Mesenchymal stem cell (in vitro differentiated cells and primary cell): ENCODE measurements around the gene AXIN2.

Experiments
- DNase-seq: peaks from one replicate; pipeline ENCODE4 v3.0.0-alpha.2; 2013
- H2AFZ ChIP-seq: one replicate; pipeline ENCODE4 v1.6.1; 2013; ENCODE audit warnings: low read depth, mild to moderate bottlenecking, control low read depth, inconsistent platforms, low read length, moderate library complexity
- H2AK5ac ChIP-seq: 2 replicates; pipeline ENCODE4 v1.6.1; 2013; ENCODE audit warnings: low read length, moderate library complexity, mild to moderate bottlenecking, inconsistent platforms; ENCODE audit not compliant: severe bottlenecking
- H2BK120ac ChIP-seq: one replicate; pipeline ENCODE4 v1.6.1; 2013; ENCODE audit warnings: low read depth, mild to moderate bottlenecking, inconsistent platforms, low read length, moderate library complexity
- H2BK12ac ChIP-seq, 2 experiments: one replicate each; pipeline ENCODE4 v1.6.1; 2013; ENCODE audit warnings: inconsistent platforms in 2 of 2, low read length in 2 of 2, mild to moderate bottlenecking in 2 of 2, moderate library complexity in 2 of 2, control low read depth in 1 of 2
- H2BK15ac ChIP-seq: one replicate; pipeline ENCODE4 v1.6.1; 2013; ENCODE audit warnings: mild to moderate bottlenecking, low read depth, inconsistent platforms; ENCODE audit not compliant: poor library complexity, severe bottlenecking
- H2BK5ac ChIP-seq: 2 replicates; pipeline ENCODE4 v1.6.1; 2013; ENCODE audit warnings: low read depth, mild to moderate bottlenecking, low read length, control low read depth, inconsistent platforms; ENCODE audit not compliant: poor library complexity, severe bottlenecking
- H3K14ac ChIP-seq, 2 experiments: one replicate each; pipeline ENCODE4 v1.6.1; 2013; ENCODE audit warnings: inconsistent platforms in 2 of 2, low read length in 2 of 2, control low read depth in 1 of 2, mild to moderate bottlenecking in 1 of 2, moderate library complexity in 1 of 2
- H3K18ac ChIP-seq, 2 experiments: one replicate each; pipeline ENCODE4 v1.6.1; 2013; ENCODE audit warnings: inconsistent platforms in 2 of 2, low read length in 2 of 2, control low read depth in 1 of 2, low read depth in 1 of 2, mild to moderate bottlenecking in 1 of 2
- H3K23ac ChIP-seq, 2 experiments: one replicate each; pipeline ENCODE4 v1.6.1; 2013; ENCODE audit warnings: inconsistent platforms in 2 of 2, low read length in 2 of 2, mild to moderate bottlenecking in 2 of 2, moderate library complexity in 2 of 2, control low read depth in 1 of 2
- H3K27ac ChIP-seq: 2 replicates; pipeline ENCODE4 v1.5.1; 2013; ENCODE audit warnings: mild to moderate bottlenecking, moderate library complexity, low read length, control low read depth, inconsistent platforms; ENCODE audit not compliant: poor library complexity, severe bottlenecking
- H3K27me3 ChIP-seq, 2 experiments: 2 replicates each; pipeline versions ENCODE4 v1.6.1 to v1.7.0; 2013; ENCODE audit warnings: low read length in 2 of 2, mild to moderate bottlenecking in 2 of 2, moderate library complexity in 2 of 2, control low read depth in 1 of 2, inconsistent platforms in 1 of 2; ENCODE audit not compliant: control insufficient read depth in 1 of 2, insufficient read depth in 1 of 2
- H3K36me3 ChIP-seq, 2 experiments: 2 replicates each; pipeline versions ENCODE4 v1.6.1 to v1.7.0; 2013; ENCODE audit warnings: low read length in 2 of 2, control low read depth in 1 of 2, inconsistent platforms in 1 of 2, low read depth in 1 of 2, mild to moderate bottlenecking in 1 of 2; ENCODE audit not compliant: insufficient read depth in 2 of 2, control insufficient read depth in 1 of 2
- H3K4ac ChIP-seq, 2 experiments: one replicate each; pipeline ENCODE4 v1.6.1; 2013; ENCODE audit warnings: inconsistent platforms in 2 of 2, low read length in 2 of 2, mild to moderate bottlenecking in 2 of 2, moderate library complexity in 2 of 2, control low read depth in 1 of 2, low read depth in 1 of 2
- H3K4me1 ChIP-seq: 2 replicates; pipeline ENCODE4 v1.6.1; 2013; ENCODE audit warnings: low read depth, low read length, control low read depth; ENCODE audit not compliant: control insufficient read depth, insufficient read depth
- H3K4me2 ChIP-seq: 2 replicates; pipeline ENCODE4 v1.6.1; 2013; ENCODE audit warnings: low read length, mild to moderate bottlenecking, inconsistent platforms; ENCODE audit not compliant: poor library complexity, severe bottlenecking
- H3K4me3 ChIP-seq, 2 experiments: 2 replicates each; pipeline versions ENCODE4 v1.5.1 to v1.7.0; 2013; ENCODE audit warnings: low read length in 2 of 2, mild to moderate bottlenecking in 2 of 2, control low read depth in 1 of 2, low read depth in 1 of 2; ENCODE audit not compliant: insufficient read depth in 1 of 2
- H3K79me1 ChIP-seq: replicated peaks from 2 replicates; pipeline ENCODE4 v1.6.1; 2013; ENCODE audit warnings: mild to moderate bottlenecking, control low read depth, low read length, inconsistent platforms; ENCODE audit not compliant: poor library complexity, severe bottlenecking
- H3K9ac ChIP-seq: 2 replicates; pipeline ENCODE4 v1.7.0; 2013; ENCODE audit warnings: mild to moderate bottlenecking, low read length, moderate library complexity
- H3K9me3 ChIP-seq: 2 replicates; pipeline ENCODE4 v1.7.0; 2013; ENCODE audit warnings: mild to moderate bottlenecking, low read length; ENCODE audit not compliant: control insufficient read depth
- H4K8ac ChIP-seq: one replicate; pipeline ENCODE4 v1.6.1; 2013; ENCODE audit warnings: inconsistent platforms, mild to moderate bottlenecking, low read length, moderate library complexity
- H4K91ac ChIP-seq: one replicate; pipeline ENCODE4 v1.6.1; 2013; ENCODE audit warnings: mild to moderate bottlenecking, low read length, inconsistent platforms
- WGBS: methylation state at CpG from one replicate; pipeline ENCODE4 v1.1.7; 2013; ENCODE audit warnings: mixed read lengths; 5-methylcytosine and 5-hydroxymethylcytosine counted together

The AXIN2 gene

DNA sequence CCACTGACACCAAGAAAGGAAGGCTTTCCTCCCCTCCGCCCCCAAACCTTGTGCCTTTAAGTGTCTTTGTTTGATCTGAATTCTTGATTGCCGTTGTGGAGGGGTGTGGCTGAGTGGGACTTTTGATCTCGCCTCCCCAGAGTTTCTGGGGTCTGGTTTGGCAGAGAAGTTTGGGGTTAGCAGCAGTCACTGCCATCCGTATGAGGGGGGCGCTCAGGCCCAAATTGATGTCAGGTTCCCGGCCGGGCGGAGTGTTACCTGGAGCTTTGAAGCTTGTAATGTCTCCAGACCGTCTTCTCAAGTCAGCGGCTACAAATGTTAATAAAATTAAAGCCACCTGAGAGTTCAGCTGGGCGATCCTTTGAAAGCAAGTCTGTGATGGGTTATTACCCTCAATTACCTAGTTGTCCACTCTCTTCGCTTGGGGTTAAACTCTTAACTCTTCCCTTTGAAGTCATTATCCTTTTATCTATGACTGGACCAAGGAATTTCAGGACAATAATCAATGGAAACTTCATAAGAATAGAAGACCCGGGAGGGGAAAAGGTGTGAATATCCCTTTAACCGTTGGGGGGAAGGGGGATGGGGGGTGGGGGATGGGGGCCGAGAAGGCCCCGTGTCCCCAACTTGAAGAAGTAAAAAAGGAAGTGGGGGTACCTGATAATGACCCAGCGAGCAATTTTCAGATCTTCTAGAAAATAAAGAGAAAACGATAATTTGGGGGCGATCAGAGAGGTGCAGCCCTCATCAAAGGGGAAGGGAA, 31.8 kb upstream of the AXIN2 start:
- Histone ChIP-seq H3K27ac (no peak overlapping the region), H4K91ac (no peak overlapping the region), H3K23ac (no peak overlapping the region), H3K4ac (no peak overlapping the region), H2AK5ac (no peak overlapping the region), H2BK12ac (no peak overlapping the region), H4K8ac (no peak overlapping the region), H3K18ac (no peak overlapping the region), H2BK5ac (no peak overlapping the region), H2BK15ac (no peak overlapping the region), H3K36me3 (no peaks in the 10 kb centered on the region), H2BK120ac (no peak overlapping the region), H3K4me1 (peaks cover 5% of the 10 kb centered on the region), H3K4me3 (peak overlapping the region in 1 of 2 experiments; percentile 67), H3K79me1 (no peaks in the 10 kb centered on the region), H3K4me2 (peak overlapping the region; percentile 67), H3K27me3 (no peaks in the 10 kb centered on the region), H3K9me3 (no peaks in the 10 kb centered on the region), H2AFZ (no peak overlapping the region), H3K9ac (peak overlapping the region; percentile 67), H3K14ac (no peak overlapping the region)
- DNase-seq: no peak
- 42% methylated on average over 19 of the region's 19 CpGs for WGBS

DNA sequence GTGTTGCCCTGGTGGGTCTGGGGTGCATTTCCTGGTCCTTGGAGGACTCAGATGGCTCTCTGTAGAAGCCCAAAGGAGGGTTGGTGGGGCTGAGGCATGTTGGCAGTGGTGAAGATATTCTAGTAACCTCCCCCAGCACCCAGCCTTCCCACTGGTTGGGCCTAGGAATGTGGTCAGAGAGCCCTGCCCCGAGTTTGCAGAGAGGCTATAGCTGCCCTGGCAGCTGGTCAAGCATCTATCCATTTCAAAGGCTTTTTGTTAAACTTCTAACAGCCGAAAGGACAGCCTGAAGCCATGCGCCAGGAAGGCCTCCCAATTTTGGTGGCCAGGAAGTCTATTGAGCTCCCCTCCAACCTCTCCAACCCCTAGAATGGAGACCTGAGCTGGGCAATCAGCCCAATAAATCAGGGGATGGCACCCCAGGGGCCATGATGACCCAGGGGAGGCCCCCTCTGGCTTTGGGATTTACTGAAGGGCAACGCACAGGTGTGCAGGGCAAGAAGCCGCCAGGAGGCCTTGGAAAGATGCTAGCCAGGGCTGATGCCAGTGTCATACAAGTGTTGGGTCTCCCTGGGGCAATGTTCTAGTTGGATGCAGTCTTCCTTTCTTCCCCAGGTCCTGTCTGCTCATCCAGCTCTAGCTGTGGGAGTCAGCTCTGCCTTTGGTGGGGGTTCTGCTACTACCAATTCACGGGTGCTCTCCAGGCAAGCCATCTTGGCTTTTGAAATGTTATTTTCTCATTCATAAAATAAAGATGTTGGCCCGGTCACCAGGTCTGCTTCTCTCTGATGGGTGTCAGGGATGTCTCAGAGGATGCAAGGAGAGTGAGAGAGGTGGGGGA, 30.9 kb upstream of the AXIN2 start:
- 85% methylated on average over 7 of the region's 7 CpGs for WGBS
- H3K27me3 ChIP-seq: no peaks in the 10 kb centered on the region
- H3K14ac ChIP-seq: no peak overlapping the region
- no peak overlapping the region for H2BK5ac ChIP-seq
- H4K91ac ChIP-seq: no peak overlapping the region
- no peaks in the 10 kb centered on the region for H3K79me1 ChIP-seq
- H2AFZ ChIP-seq: no peak overlapping the region
- H3K18ac ChIP-seq: no peak overlapping the region
- H3K4me3 ChIP-seq: no peak overlapping the region
- H3K4ac ChIP-seq: no peak overlapping the region
- H3K23ac ChIP-seq: no peak overlapping the region
- no peak overlapping the region for H2BK120ac ChIP-seq
- H4K8ac ChIP-seq: no peak overlapping the region
- H2BK15ac ChIP-seq: no peak overlapping the region
- no peaks in the 10 kb centered on the region for H3K36me3 ChIP-seq
- H3K4me2 ChIP-seq: no peak overlapping the region
- DNase-seq: no peak
- no peak overlapping the region for H2BK12ac ChIP-seq
- no peak overlapping the region for H3K9ac ChIP-seq
- no peaks in the 10 kb centered on the region for H3K9me3 ChIP-seq
- H2AK5ac ChIP-seq: no peak overlapping the region
- peaks cover 5% of the 10 kb centered on the region for H3K4me1 ChIP-seq
- no peak overlapping the region for H3K27ac ChIP-seq

DNA sequence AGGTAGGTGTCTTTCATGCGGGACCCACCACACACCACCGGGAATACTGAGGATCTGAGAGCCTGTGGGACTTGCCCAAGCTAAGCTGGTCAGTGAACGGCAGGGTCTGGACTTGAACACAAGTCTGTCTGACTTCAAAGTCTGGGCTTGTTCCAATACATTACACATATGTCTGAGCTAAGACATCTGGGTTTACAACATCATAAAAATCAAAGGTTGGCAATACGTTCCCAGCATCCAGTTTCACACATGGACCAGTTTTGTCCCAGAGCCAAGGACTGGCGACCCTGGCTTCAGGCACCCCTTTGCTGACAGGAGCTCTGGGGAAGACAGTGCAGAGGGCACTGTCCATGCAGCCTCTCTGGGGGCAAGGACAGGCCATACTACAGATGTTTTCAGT, 27.9 kb upstream of the AXIN2 start:
- DNase-seq: no peak
- H3K4ac ChIP-seq: no peak overlapping the region
- H3K27me3 ChIP-seq: no peaks in the 10 kb centered on the region
- peaks cover 2% of the 10 kb centered on the region for H3K4me1 ChIP-seq
- no peak overlapping the region for H2AFZ ChIP-seq
- H3K23ac ChIP-seq: no peak overlapping the region
- no peak overlapping the region for H2AK5ac ChIP-seq
- no peak overlapping the region for H2BK12ac ChIP-seq
- H2BK120ac ChIP-seq: no peak overlapping the region
- H3K9ac ChIP-seq: no peak overlapping the region
- H2BK15ac ChIP-seq: no peak overlapping the region
- H3K27ac ChIP-seq: no peak overlapping the region
- no peak overlapping the region for H3K4me2 ChIP-seq
- H3K18ac ChIP-seq: no peak overlapping the region
- H3K79me1 ChIP-seq: no peaks in the 10 kb centered on the region
- H2BK5ac ChIP-seq: no peak overlapping the region
- no peaks in the 10 kb centered on the region for H3K36me3 ChIP-seq
- 96% methylated on average over 5 of the region's 5 CpGs for WGBS
- H3K9me3 ChIP-seq: no peaks in the 10 kb centered on the region
- H3K4me3 ChIP-seq: no peak overlapping the region
- H4K8ac ChIP-seq: no peak overlapping the region
- no peak overlapping the region for H3K14ac ChIP-seq
- H4K91ac ChIP-seq: no peak overlapping the region

DNA sequence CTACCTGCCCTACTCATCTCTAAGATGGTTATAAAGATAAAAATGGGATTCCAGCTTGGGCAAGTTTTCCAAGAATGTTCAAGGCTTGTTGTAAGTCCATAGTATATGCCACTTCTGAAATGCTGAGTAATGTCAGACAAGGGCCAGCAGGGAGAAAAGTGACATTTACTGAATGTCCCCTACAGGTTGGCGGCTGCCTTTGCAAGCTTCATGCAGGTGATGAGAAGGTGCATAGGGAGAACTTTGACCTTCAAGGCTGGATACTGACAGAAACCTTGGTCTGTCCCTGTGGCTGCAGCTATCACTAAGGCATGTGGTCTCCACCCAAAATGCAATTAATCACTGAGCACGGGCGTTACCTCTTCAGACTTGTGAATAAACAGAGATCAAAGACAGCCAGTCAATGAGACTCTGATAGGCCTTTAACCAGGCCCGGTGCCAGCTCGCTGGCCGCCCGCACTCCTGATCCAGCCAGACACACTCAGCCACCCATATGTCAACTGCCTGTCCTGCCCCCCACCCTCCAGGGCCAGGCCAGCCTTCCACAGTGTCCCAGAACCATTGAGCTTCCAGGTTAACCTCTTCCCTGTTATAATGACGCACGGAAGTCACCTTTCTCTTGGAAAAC, 26.8 kb upstream of the AXIN2 start:
- Histone ChIP-seq H3K4me2 (no peak overlapping the region), H3K79me1 (no peaks in the 10 kb centered on the region), H3K36me3 (no peaks in the 10 kb centered on the region), H3K23ac (no peak overlapping the region), H2BK120ac (no peak overlapping the region), H2BK15ac (no peak overlapping the region), H2AFZ (no peak overlapping the region), H3K4me1 (no peaks in the 10 kb centered on the region), H3K27ac (no peak overlapping the region), H3K4ac (no peak overlapping the region), H3K9me3 (no peaks in the 10 kb centered on the region), H2BK12ac (no peak overlapping the region), H3K18ac (no peak overlapping the region), H3K27me3 (no peaks in the 10 kb centered on the region), H4K8ac (no peak overlapping the region), H3K4me3 (no peak overlapping the region), H3K9ac (no peak overlapping the region), H3K14ac (no peak overlapping the region), H4K91ac (no peak overlapping the region), H2BK5ac (no peak overlapping the region), H2AK5ac (no peak overlapping the region)
- DNase-seq: no peak
- 88% methylated on average over 9 of the region's 9 CpGs for WGBS
